PC-3 (cell line): Measurements from ENCODE around the gene CLIC5.

Experiments used
- CTCF ChIP-seq: fragments of 300-600 bp; sonication (generic); conservative IDR thresholded peaks from 2 replicates; pipeline ENCODE4 v1.5.1; 2017; ENCODE audit warnings: antibody characterized with exemption, low read depth, mild to moderate bottlenecking, low read length
- EZH2 ChIP-seq: fragments of 300-600 bp; sonication (generic); IDR thresholded peaks from one replicate; pipeline ENCODE4 v1.6.1; 2017; ENCODE audit warnings: antibody characterized with exemption, mild to moderate bottlenecking, low read length; ENCODE audit not compliant: unreplicated experiment

GRCh38 chr6:45956663-45957062 lies 59.0 kb downstream of the CLIC5 start:
- TF ChIP-seq EZH2 = no peak
- no peak for TF ChIP-seq CTCF
